HG03442 (cell line): ENCODE measurements around the gene FRAS1.
"Not testable (repeated sequence)": the region's sequence is repeated elsewhere in the genome, so short reads cannot be mapped to it uniquely, and the experiment has no call there.

Source experiments
- ATAC-seq: cut with Tn5 transposase; IDR thresholded peaks from one replicate; pipeline ENCODE4 v1.9.1; 2021; ENCODE audit warnings: mild to moderate bottlenecking, moderate library complexity; ENCODE audit not compliant: unreplicated experiment

The FRAS1 gene

DNA sequence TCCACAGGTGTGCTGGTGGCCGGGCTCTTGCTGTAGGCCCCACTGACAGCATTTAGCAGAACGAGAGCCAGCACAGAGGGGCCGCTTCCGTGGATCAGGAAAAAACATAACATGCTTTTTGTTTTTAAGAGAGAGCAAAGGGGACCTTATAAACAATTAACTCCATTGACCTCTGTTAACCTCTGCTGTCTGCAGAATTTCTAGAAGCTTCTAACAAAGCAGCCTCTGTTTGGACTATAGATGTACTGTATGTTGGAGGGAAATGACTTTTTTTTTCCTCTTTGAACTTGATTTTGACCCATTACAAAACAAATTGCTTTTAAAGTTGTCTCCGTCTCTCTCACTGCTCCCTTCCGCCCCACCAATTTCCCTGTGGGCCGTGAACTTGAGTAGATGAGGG, 210.7 kb downstream of the FRAS1 start:
- no peak for ATAC-seq

DNA sequence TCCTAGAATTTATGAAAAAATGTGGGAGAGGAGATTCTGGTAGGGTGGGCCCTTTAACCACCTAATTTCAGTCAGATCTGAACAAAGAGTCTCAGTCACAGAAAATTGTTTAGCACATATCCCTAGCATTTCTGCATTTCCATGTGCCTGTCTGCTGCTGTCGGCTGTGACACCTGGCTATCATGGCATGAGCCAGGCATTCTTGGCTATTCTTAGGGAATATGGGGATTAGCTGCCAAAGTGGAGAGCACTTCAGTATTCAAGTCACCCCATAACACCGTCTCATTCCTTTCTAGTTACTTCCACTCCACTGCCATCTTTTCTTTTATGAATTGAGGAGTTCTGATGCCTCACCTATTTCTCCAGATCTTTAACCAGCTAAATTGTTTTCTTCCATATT, 211.5 kb downstream of the FRAS1 start:
- ATAC-seq: no peak

DNA sequence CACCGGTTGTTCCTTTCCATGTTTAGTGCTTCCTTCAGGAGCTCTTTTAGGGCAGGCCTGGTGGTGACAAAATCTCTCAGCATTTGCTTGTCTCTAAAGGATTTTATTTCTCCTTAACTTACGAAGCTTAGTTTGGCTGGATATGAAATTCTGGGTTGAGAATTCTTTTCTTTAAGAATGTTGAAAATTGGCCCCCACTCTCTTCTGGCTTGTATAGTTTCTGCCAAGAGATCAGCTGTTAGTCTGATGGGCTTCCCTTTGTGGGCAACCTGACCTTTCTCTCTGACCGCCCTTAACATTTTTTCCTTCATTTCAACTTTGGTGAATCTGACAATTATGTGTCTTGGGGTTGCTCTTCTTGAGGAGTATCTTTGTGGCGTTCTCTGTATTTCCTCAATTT, 218.3 kb downstream of the FRAS1 start:
- not testable (repeated sequence) for ATAC-seq

DNA sequence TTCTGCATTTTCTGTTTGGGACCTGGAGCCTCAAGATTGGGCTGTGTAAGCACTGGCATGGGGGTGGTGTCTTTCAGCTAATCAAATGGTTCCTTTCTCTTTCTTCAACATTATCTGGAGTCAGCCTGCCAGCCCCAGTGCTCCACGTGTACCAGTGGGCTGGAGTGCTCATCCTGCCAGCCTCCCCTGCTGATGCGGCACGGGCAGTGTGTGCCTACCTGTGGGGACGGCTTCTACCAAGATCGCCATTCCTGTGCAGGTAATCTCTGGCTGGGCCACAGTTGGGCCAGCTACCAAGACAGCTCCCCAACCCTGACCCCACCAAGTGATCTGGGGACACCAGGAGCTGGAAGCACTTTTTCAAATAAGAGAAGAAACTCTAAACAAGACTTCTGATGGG, 229.2 kb downstream of the FRAS1 start:
- ATAC-seq: no peak

DNA sequence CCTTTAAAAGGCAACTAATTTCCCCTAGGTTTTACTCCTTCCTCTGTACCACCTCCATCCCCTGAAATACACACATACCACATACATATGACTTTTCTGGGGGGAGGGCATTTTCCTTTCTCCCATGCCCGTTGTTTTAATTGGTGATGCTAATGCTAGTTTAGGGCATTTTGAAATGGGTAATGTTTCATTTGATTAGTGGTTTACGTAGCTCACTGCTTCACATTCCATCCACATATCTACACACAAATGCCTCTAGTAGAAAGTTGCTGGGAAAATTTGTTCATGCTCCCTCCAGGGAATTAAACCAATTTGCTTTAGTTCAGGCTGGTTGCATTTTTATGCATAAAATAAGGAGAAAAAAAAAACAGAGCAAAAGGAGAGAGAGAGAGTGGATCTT, 231.2 kb downstream of the FRAS1 start:
- ATAC-seq: no peak

DNA sequence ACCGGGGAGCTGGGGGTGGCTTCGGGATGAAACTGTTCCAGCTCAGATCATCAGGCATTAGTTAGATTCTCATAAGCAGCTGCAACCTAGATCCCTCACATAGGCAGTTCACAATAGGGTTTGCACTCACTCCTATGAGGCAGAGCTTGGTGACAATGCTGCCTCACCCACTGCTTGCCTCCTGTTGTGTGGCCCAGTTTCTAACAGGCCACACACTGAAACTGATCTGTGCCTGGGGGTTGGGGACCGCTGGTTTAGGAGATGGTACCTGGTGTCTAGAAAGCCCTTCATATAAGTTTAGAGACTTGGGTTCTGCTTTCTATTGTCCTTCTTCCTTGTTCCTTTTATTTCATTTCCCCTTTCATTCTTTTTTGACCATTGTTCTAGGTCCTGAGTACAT, 234.2 kb downstream of the FRAS1 start:
- no peak for ATAC-seq

DNA sequence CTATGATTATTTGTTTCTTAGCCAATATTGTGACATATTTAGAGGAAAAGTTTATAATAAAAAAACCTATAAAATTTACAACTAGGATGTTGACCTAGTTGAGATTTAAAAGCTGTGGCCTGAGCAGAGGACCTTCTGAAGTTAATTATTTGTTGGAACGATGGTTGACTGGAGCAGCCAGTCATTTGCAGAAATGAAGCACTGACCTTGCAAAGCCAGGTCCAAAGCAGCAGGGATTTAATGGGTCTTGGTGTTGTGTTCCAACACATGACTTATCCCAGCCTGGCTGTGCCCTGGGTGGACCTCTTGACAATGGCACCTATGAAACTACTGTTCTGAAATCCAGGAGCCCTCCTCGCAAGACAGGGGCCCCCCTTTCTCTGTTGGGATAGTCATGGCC, 235.2 kb downstream of the FRAS1 start:
- ATAC-seq: no peak

DNA sequence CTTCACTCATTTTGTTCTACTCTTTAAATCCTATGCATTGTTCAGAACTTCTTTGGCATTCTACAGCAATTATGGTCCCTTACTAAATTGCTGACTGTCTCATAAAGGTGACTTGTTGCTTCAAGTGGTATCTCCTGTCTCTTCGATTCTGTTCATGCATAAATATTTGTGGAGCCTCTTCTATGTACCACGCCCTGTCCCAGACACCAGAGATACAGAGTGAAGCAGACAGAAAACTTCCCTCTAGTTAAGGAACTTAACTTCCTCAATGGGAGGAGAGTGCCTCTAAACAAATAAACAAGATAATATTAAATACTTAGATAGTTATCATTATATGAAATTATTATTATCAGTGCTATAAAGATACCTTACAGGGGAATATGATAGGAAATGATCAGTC, 235.7 kb downstream of the FRAS1 start:
- no peak for ATAC-seq

DNA sequence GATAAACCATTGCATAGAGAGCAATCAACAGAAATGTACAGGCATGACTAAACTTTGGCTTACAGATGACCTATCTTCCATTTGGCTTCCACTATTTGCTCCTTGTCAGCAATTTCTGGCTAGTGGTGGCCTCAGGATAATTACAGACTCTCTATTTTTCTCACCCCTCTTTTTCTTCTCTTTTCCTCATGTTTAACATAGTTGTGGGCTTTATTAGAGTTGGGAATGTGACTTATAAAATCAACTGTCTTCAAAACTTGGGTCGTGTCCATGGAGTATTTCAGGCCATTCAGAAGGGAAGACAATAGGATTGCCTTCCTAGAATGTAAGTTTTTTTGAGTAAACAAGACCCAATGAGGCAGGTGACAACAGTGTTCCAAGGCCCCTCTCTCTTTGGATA, 236.2 kb downstream of the FRAS1 start:
- ATAC-seq: no peak

DNA sequence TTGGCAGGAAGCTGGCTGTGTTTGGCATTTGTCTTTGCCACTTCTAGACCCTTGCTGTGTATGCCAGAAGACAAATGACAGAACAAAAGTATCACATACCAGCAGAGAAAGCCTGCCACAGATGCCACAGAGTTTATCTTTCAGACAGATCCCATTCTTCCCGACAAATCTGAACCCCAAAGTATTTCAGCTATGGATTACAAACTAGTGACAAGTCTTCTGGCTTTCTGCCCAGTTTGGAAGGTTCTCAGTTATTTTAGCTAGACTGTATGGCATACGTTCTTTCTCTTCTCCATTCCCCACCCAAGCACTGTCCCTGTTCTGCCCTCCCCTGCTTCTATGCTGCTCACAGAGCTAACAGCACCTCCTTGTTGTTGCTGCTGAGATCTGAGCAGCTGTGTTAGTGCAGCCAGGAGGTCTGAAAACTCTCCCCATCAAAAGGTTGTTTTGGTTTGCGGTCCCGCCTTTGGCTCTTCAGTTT, 236.7 kb downstream of the FRAS1 start:
- no peak for ATAC-seq

DNA sequence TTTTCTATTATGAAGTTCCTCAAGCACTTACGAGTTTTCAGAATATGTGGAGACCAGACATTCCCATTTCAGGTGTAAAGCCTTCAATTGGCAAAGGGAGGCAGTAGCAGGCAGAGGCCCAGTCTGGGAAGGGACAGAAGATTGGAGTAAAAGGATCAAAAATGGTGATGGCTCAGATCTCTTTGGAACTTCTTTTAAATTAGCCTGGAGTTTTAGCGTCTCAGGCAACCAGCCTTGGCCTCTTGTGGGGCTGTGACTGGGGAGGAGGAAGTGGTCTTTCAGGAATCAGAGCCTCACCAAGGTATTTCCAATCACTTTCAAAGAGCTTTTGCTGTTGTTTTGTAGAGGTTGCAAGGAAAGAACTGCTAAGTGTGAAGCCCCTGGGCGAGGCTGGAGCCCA, 239.1 kb downstream of the FRAS1 start:
- ATAC-seq: no peak

DNA sequence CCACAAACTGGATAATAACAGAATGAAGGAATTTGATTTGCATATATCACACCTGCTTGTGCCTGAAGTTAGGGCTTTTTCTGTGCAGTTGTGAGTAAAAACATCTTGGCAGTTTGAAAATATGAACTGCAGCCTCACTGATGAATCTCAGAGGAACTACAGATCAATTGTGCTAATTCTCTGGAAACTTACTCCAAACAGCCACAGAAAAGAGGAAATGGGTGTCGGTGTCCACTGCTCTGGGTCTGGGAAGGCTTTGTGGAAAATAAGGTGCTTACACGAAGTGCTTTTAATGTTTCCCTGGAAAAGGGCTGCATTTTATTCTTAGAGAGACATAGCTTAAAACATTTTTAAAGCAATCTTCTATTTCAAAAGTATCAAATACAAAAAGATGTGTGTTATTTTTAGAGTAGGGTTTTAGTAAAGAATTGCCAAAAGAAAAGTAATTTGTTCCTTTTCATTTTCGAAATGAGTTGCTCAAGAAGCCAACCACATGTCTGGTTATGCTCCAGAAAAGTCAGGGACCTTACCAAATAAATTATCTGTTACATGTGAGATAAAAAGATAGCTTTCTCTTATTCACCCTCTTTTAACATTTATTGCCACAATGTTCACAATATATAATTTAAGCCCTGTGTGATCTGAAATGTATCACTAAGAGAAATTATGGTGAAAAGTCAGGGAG, 240.1 kb downstream of the FRAS1 start:
- peak; percentile 52 for ATAC-seq

DNA sequence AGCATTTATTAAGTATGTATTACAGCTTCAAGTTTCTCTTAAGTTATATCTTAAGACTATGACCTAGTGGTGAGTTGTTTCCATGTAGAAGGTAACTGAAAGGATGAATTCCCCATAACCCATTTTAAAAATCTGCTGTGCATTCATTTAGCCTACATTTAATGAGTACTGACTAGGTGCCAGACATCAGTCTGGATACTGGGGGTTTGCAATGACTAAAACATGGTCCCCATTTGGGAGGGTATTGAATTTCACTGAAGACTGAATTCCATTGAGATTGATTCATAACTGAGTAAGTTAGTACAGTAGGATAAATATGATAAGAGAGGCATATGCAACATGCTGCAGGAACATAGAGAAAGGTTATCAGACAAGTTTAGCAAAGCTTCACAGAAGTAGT, 241.5 kb downstream of the FRAS1 start:
- ATAC-seq: no peak

DNA sequence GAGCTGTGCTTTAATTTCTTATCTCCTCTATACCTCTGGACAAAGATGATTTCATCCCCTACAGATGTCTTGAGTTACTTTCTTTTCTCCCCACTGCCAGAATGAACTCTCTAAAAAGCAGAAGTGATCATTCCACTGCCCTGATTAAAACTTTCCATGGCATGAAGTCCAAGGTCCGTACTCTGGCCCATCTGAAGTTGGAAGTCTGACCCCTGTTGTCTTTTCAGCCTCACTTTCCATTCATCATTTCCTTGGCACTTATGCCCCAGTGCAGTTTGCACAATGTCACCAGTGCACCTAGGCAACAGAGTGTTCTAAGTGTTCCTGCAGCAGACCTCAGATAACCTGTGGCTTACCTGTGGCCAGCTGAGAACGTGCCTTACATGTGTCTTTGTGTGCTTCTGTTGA, 242.4 kb downstream of the FRAS1 start:
- ATAC-seq: peak; percentile 50

DNA sequence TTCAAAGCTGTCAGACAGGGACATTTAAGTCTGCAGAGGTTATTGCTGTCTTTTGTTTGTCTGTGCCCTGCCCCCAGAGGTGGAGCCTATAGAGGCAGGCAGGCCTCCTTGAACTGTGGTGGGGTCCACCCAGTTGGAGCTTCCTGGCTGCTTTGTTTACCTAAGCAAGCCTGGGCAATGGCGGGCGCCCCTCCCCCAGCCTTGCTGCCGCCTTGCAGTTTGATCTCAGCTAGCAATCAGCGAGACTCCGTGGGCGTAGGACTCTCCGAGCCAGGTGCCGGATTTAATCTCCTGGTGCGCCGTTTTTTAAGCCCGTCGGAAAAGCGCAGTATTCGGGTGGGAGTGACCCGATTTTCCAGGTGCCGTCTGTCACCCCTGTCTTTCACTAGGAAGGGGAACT, 250.1 kb downstream of the FRAS1 start:
- not testable (repeated sequence) for ATAC-seq

DNA sequence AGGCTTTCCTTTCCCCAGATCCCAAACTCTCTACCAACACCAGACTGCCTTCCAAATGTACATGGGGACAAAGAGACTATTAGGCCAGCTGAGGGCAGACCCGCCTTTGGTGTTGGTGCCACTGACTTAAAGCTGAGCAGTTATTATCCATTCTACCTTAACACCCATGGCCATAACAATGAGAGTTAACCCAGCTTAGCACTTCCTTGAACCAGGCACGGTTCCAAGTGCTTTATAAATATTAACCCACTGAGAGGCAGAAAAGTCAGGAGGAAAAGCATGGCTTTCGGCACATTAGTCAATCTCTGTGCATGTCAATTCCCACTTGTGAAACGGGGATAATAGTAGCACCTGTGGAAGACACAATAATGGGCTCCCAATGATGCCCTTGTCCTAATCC, 251.4 kb downstream of the FRAS1 start:
- no peak for ATAC-seq

DNA sequence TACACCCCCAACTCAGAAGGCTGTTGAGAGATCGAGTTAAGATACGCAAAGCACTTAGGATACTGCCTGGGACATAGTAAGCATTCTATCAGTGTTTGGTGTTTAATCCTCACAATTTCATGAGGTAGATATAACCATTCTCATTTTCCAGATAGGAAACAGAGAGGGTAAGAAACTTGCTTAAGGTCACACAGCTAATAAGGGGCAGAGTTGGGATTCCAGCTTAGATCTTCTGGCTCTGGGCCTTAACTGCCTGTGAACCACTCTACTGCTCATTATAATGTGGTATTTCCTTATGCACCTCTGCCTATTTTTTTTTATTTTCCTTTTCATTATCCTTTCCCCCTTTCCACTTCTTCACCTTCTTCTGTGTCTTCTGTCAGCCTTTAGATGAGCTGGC, 252.2 kb downstream of the FRAS1 start:
- no peak for ATAC-seq

DNA sequence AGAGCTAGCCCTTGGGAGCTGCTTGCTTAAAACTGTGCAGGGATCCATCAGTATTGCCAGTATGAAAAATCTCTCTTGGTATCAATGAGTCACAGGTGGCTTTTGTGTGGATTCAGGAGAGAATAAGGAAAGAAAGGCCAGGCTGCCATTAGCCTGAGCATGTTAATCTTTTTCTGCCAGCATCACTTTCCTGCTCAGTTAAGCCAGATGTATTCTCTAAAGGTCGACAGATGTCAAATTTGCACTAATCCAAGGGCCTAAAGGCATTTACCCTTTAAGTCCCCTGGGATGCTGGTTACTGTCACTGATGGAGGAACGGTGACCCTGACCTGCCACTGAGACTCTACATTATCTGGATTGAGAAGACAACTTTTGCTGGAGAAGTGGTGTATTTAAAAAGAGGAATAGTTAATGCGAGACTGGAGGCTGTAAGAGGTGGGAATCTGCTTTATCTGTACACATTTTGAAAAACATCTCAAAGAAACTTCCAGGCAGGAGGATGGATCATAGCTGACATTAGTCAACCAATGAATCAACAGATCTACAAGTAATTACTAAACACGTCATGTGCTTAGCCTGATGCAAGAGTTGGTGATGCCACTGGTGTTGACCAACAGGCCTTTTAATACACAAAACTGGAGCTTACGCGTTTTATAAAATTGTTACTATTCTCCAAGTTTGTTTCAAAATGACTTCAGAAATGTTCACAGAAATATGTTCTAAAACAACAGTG, 253.1 kb downstream of the FRAS1 start:
- ATAC-seq: no peak

DNA sequence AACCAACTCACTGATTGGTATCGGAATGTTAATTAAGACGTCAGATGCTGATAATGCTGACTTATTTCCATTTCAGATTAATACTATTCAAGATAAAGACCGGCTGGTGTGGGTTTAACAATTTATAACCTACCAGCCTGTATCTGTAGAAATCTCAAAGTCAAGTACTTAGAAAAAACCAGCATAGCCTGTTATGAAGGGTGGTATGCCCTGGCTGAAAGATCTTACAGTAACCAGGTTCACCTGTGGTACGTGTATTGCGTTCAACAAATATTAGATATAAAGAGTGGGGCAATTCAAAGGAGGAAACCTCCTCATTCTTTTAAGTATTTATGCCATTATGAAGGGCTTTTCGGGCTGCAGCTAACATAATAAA, 253.6 kb downstream of the FRAS1 start:
- no peak for ATAC-seq

DNA sequence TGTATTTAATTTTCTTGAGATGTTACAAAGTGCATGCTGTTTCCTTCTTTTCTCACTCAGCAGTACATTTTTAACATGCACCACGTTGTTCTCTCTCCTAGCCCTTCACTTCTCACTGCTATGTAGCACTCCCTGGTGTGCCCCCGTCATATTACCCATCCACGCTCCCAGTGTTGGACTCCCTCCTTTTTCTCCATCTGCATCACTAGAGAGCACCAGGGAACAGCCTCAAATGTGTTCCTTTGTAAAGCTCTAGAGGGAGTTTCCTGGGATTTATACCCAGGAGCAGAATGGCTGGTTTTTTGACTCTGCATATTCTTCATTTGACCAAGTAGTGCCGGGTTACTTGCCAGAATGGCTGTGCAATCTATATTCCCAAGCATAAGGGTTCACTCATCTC, 254.2 kb downstream of the FRAS1 start:
- no peak for ATAC-seq

DNA sequence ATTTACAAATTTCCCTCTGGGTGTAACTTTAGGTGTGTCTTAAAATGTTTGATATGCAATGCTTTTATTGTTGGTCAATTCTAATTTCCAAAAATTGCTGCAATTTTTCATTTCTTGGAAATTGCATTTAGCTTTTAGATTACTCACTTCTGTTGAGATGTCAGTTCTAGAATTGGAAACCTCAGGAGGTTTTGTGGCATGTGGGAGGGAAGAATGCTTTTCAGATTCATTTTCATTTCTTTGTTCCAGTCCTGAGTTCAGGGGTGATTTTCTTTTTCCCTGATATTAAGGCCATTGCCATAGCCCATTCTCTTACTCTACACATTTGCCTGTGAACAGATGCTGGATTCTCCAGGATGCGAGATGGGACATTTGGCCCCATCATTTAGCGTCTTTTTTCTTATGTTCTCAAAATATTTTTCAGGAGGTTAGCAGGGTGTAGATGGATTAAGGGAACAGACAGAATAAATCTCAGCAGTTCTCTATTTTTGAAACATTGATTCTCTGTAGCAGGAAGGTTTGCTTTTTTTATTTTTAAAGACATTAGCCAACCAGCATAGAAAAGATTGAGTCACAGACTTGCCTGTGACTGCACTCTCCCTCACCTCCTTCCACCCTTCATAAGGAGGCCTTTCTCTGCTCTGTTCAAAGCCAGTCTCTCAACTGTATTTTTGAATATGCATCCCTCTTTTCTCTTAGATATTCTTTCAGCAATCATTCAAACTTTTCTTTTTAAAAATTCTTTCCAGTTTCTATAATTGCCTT, 256.0 kb downstream of the FRAS1 start:
- no peak for ATAC-seq

DNA sequence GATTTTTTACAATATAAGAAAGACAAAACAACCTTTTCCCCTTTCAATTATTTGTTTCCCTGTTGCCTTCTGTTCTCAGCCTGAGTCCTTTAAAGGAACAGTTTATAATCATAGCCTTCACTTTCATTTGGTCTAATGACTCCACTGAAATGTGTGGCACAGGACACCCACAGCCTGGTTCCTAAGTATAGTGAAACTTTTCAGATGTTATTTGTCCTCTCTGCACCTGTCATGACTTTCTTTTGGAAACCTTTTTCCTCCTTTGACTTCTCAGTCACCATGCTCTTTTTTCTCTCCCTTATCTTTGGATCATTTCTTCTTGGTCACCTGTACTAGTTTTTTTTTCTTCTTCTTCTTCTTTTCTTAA, 256.6 kb downstream of the FRAS1 start:
- no peak for ATAC-seq
